Stimulated activated CD4-positive, alpha-beta T cell treated with anti-CD3 and anti-CD28 coated beads, Interleukin-1b, Interleukin-23, amount 100 ng/mL, for 48 hours (primary cell): ENCODE measurements around the gene ITGA6.

Experiments used
- DNase-seq: peaks from one replicate; pipeline ENCODE4 v3.0.0-alpha.2; 2020

Gene ITGA6

GRCh38 chr2:172416447-172417058, 10.8 kb upstream of the ITGA6 start:
- DNase-seq, result no peak

GRCh38 chr2:172420216-172420615, 7.2 kb upstream of the ITGA6 start:
- DNase-seq, result no peak

- DNase-seq, result no peak
Observed at GRCh38 chr2:172423160-172423559, 4.2 kb upstream of the ITGA6 start.

DNA sequence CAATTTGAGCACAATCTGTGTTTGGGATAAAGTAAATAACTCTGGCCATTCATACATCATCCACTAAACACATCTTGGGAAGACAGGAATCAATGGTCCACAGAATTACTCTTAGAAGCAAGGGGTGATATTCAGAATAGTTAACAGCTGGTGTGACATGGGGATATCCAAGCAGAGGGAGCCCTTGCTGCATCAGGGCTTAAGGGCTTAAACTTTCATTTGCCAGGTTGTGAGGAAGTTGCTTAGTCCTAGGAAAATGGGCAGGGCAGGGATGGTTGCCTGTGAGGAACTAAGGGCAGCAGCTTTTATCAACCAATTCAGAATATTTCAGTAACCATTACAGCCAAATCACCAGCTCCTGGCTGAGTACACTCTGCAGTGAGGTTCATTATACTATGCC, 2.0 kb upstream of the ITGA6 start:
- no peak for DNase-seq

GRCh38 chr2:172426635-172427255, 641 bp upstream of the ITGA6 start:
- no peak for DNase-seq

- DNase-seq, result peak; percentile 56
Observed at GRCh38 chr2:172427990-172428831, 825 bp downstream of the ITGA6 start.

DNA sequence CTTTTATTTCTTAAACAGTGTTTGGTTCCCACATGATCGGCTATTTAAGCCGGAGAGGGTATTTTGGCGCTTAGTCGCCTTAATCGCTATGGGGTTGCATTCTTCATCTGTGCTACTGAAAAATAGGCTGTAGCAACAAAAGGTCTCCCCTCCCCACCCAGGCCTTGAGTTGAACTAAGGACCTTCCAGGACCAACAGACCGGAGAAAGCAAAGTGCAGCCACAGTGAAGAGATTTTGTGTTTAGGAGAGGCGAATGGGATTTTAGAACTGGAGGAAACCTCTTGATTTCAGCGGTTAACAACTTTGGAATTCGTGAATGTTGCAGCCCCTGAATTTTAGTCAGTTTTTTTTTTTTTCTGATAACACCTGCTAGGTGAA, 1.4 kb downstream of the ITGA6 start:
- DNase-seq, result no peak

DNA sequence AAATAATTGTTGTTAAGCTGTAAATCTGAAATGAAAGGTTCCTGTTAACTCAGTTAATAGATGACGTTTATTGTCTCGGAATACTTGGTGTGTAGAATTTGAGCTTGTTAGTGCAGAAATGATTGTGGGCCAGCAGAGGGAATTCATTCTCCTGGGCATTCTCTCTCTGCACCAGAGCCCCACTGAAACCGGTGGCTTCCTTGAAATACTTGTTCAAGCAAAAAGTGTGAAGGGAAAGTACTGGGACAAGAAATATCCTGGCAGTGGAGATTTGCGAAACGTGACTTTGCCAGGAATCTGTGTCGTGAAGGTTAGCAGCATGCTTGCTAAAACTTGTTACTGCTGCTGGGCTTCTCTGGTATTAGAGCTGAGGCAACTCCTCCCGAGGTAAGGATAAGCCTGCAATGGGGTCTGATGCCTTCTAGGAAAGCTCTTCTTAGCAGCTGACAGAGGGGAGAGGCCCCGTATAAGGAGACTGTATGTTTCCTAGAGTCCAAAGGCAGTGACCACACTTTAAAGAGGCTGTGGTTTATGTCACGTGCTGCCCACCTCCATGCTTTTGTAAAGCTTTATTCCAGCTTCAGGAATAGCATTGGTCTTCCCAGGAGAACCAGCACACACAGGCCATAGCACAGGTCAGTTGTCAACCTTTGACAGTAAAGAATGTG, 2.0 kb downstream of the ITGA6 start:
- no peak for DNase-seq

- no peak for DNase-seq
Observed at GRCh38 chr2:172430027-172430426, 2.6 kb downstream of the ITGA6 start.

GRCh38 chr2:172430678-172431077, 3.3 kb downstream of the ITGA6 start:
- DNase-seq, result no peak

DNA sequence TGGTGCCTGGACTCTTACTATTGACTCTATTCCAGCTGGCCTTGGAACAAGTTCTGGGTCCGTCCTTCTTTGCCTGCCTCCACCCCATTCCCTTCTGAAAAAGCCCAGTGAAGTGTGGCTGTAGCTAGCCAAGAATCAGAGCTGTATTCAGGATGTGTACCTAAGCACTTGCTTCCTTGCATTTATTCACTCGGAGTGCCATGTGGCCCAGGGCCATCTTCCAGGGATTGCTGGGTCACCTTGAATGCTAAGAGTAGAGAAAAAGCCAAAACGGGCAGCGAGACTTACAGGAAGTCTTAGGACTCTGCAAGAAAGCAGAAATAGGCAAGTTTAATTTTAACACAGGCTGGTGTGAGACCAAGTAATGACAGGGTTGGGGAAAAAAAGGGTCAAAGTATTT, 4.1 kb downstream of the ITGA6 start:
- DNase-seq, result no peak

- no peak for DNase-seq
Observed at GRCh38 chr2:172431993-172432392, 4.6 kb downstream of the ITGA6 start.

GRCh38 chr2:172433144-172433543, 5.8 kb downstream of the ITGA6 start:
- DNase-seq, result no peak

- no peak for DNase-seq
Observed at GRCh38 chr2:172434821-172435605, 7.6 kb downstream of the ITGA6 start.

GRCh38 chr2:172435606-172435911, 8.2 kb downstream of the ITGA6 start:
- DNase-seq, result no peak

GRCh38 chr2:172436889-172437288, 9.5 kb downstream of the ITGA6 start:
- DNase-seq, result no peak

DNA sequence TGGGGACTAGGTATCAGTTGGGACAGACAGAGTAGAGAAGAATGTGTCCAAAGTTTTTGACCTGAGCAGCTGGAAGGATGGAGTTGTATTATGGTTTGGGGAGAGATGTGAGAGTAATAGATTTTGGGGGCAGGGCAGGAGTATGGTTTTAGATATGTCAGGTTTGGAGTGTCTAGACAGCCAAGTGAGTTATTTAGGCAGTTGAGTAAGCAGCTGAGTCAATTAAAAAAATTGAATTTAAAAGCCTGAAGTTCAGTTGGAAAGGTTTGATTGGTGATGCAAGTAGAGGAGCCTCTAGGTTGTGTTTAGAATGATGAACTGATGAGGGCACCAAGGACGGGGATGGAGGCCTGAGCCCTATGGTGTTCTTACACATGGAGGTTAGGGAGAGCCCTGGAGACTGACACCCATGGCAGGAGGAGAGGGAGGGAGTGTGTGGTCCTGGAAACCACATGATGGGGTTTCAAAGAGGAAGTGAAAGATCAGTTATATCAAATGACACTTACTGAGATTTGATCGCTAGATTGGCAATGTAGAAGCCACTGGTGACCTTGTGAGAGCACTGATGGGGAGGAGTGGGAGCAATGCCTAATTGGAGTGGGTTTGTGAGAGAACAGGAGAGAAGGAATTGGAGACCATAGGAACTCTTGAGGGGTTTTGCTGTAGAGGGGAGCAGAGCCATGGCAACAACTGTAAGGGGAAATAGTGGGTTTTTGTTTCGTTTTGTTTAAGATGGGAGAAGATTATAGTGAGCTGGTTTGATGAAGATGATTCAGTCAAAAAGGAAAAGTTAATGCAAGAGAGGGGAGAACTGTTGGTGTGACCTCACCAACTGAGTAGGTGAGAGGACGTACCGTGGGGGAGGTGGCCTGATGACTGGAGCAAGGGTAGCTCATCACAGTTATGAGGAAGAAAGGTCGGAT, 10.3 kb downstream of the ITGA6 start:
- DNase-seq, result peak; percentile 71

DNA sequence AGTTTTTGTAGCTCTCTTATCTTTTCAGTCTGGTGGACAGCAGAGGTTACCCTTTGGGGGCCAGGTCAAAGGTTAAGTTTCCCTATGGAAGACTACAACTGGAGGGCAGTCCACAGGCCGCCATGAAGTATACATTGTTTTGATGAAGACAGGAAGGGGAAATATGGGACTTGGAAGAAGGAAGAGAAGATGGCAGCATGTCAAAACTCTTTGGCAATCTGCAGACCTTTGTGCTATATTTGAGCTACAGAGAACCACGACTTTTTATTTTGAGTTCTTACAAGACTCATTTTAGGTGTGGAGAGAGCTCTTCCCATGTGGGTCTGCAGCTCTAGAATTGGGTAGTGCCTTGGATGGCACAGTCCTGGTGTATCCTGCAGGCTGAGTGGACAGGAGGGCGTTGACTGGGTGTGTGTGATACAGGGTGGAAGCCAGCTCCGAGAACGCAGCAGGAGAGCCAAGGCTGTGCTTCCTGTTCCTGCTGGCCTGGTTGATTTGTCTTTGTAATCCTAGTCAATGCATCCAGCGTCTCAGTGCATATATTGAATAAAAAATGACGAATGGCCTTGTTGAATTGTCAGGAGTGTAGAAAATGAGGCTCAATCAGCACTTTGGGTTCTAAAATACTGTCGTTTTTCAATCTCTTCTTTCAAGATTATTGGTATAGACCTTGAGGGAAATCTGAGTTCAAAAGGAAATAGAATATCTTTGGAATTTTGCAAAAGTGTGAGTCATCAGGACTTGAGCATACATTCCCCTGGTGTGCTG, 11.5 kb downstream of the ITGA6 start:
- no peak for DNase-seq

DNA sequence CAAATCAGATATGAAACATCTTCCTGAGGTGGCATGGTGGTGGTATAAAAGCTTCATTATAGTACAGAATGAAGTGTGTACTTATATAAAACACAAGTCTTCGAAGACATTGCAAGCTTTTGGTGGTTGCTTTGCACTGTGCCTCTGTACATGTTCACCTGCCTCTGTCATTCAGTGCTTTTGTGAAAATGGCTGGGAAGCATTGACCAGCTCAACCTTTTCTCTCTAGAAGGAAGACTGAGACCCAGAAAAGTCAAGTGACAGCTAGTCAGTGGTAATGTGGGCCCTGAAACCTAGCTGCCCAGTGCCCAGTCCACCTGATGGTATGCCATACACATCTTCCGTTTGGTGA, 12.1 kb downstream of the ITGA6 start:
- no peak for DNase-seq

- no peak for DNase-seq
Observed at GRCh38 chr2:172439911-172440310, 12.5 kb downstream of the ITGA6 start.

DNA sequence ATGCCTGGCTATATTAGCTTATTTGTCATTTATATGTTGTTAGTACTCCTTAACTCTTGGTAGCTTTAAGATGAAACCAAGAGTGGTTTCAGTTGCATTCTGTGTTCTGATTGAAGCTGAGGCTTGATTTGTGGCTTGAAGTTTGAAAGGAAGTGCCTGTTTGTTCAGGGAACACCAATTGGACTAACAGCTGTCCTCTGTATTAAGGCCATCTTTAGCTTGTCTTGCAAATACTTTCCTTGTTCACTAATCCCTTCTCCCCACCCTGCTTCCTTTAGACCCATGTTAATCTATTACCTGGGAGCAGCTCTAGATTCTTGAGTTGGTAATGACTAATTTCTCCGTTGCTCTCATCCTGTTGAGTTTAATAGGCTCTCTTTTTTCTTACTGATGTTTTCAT, 13.4 kb downstream of the ITGA6 start:
- DNase-seq, result no peak
